Ammon's horn (tissue), 1 donor: ENCODE results near the gene PDLIM3.
"Not testable (repeated sequence)": the region's sequence is repeated elsewhere in the genome, so short reads cannot be mapped to it uniquely, and the experiment has no call there.

Source experiments
- DNase-seq: peaks from one replicate; pipeline ENCODE4 v3.0.0-alpha.2; 2016; ENCODE audit warnings: low spot score

PDLIM3 gene

DNA sequence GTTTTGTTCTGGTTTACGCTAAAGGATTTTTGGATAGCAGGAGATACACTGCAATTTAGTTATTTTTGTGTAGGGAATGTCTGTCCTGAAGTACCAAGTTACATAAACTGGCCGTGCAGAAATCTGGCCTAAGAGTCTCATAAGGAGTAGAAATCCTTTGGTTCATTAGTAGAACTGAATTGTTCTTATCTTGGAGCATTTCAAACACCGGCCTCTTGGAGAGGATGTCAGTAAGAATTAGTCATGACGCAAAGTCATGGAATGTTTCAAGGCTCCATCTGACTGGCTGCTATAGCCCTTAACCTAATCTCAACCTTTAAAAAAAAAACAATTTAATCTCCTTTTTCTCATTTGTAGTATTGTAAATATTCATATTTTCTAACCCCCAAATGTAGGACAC is 15.2 kb downstream of the PDLIM3 start:
- DNase-seq = no peak

DNA sequence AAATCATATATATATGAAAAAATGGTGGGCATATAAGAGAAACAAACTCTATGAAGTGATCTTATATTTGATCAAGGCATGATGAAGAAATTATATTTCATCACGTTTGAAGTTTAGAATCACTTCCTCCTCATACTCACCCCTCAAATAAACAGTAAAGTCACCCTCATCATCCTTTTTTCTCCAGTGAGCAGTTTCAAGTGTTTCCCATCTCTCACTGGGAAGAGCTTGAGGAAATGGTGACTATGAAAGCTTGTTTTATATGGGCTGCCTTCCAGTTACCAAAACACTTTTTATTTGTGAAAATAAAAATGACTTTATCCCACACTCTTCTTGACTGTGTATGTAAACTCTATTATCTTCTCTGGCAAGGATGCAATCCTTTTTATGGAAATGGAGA is 16.8 kb downstream of the PDLIM3 start:
- no peak for DNase-seq

DNA sequence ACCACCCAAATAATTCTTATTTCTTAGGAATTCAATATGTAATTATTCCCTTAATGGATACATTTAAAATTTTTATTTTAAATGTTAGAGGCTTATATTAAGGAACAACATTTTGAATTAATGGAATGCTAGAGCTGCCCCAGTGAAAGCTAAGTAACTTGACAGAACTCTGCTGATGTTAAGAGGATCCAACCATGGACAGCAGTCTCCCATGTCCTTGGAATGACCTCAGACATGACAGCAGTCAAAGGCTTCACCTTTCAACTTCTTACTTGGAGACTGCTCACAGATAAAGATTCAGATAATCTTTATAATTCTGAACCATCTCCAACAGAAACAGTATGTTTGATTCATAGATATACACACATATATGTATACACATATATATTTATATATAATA is 17.2 kb downstream of the PDLIM3 start:
- no peak for DNase-seq

DNA sequence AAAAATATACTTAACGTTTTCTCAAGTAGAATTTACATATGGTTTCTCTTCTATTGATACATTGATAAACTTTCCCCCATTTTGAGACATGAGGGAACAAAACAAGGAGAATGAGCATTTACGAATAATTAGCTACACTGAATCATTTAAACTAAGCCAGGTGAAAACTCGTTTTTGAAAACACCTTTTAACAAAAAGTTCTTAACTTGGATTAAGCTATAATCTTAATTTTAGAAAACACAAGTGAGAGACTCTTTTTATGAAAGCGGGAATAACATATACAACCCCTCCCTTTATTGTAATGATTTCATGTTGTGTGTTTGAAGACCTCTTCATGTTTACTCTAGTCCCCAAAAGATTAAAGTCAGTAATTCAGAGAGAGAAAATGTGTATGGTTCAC is 20.1 kb downstream of the PDLIM3 start:
- no peak for DNase-seq

DNA sequence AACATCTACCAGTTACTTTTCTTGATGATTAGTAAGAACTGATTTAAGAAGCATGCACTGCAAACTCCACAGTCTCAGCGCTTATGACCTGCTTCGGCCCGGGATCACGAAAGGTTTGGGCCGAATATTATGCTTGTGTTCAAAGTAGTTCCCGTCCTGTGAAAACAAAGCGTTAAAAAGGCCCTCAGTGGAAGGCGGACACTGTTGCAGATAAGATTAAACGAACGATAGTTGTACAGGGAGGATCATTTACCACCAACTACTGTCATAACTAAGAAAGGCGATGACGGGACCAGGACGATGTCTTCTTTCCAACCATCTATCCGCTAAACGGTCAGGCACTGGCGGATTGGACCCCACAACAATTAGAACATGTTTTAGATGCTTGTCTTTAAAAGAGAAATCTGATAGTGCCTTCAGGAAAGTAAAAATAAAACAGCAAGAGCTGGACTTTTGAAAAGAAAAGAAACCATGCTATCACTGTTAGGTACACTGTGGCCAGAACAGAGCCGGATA is 21.1 kb downstream of the PDLIM3 start:
- DNase-seq = no peak

DNA sequence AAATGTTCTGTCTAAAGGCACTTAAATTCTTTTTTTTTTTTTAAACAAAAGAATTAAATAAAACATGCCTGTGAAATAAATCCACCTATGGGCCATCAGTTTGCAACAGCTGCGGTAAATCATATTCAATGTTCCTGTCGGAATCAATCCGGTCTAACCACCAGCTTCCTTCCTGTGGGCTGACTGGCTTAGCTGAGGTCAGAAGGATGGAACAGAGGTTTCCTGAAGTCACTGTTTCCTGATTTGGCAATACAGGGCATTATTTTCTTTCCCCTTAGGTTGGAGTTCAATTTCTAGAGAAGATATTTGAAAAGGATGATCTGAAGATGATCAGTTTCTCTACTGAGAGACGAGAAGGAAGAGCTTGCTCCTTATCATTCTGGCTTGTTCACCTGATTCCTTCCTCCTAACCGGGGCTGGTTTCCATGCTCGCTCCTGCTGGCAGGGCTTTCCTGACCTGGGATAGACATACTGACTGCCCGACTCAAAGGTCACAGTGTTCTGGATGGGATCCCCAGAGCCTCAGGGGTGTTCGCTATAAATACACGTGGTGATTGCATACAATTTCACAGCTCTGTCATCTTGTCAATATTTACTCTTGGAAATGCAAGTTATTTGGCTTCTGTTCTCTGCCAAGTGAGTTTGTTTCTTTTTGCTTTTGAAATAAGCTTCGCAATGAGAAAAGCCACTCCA is 21.7 kb downstream of the PDLIM3 start:
- peak; percentile 16 for DNase-seq

DNA sequence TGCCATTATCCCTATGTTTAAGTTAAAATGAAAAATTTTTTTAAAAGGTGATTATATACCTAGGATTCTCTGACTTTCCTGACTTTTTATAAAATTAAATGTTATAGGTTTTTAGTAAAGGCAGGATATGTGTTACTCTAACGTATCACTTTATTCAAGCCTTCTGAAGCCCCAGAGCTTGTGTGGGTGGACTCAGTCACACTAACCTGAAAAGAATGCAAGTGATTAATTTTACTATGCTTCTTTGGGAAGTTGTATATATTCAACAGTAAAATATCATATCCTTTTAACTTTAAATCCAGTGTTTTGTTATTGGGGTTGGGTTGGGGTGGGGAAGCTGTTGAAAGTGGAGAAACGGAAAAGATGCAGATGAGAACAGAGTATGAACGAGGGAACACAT is 22.8 kb downstream of the PDLIM3 start:
- DNase-seq = no peak

DNA sequence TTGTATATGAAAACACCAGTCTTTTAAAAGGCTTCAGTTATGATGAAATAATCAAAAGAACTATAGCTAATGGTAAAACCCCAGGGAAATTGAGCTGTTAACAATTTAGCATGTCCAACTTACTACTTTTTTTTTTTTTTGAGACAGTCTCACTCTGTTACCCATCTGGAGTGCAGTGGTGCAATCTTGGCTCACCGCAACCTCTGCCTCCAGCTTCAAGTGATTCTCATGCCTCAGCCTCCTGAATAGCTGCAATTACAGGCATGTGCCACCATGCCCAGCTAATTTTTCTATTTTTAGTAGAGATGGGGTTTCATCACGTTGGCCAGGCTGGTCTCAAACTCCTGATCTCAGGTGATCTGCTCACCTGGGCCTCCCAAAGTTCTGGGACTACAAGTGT is 24.1 kb downstream of the PDLIM3 start:
- not testable (repeated sequence) for DNase-seq

DNA sequence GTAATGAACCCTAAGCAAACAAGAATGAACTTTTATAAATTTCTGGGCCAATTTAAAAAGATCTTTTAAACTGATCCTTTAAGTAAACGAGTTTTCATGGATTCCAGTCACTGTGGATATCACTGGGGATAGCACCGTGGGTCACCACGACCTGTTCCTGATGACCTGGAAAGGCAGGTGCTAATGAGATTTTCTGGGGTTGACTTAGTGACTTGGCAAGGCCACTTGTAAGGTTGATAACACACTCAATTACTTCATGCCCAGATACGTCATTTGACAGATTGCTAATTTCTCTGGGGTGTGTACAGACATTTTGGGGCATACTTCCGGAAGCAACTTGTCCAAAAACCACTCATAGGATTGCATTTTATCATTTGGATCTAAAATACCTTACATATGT is 24.5 kb downstream of the PDLIM3 start:
- no peak for DNase-seq

DNA sequence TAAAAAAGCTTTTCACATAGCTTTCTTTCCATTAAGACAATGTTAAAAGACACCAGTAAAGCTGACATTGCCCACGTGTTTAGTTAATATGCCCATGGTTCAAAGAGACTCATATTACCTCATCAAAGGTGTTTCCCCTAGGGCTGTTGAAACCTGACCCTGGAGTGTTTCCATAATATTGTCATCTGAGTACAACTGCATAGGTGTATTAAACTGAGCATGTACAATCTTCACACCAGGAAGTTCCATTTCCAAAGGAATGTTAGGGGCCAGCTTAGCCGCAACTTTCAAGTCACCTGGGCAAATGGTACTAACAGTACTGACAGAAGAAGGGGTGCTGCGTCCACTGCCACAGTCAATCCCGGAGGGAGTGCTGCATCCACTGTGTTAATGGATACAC is 27.1 kb downstream of the PDLIM3 start:
- DNase-seq = no peak

DNA sequence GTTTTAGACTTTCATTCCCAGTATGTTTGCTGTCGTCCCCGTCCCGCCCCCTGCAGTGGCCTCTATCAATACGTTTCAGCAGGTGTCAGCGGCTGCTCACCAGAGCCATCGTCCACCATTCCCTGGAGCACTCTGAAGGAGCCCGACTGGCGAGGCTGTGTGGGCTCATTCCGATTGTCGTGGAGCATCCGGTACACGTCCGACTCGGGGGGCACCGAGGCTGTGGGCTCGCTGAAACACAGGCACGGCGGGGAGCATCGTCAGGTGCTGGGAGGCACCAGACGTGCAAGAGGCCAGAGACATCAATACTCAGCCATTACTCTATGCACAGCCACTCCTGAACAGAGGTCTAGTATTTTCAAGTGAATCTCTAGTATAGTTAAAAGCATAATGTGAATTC is 28.9 kb downstream of the PDLIM3 start:
- no peak for DNase-seq

DNA sequence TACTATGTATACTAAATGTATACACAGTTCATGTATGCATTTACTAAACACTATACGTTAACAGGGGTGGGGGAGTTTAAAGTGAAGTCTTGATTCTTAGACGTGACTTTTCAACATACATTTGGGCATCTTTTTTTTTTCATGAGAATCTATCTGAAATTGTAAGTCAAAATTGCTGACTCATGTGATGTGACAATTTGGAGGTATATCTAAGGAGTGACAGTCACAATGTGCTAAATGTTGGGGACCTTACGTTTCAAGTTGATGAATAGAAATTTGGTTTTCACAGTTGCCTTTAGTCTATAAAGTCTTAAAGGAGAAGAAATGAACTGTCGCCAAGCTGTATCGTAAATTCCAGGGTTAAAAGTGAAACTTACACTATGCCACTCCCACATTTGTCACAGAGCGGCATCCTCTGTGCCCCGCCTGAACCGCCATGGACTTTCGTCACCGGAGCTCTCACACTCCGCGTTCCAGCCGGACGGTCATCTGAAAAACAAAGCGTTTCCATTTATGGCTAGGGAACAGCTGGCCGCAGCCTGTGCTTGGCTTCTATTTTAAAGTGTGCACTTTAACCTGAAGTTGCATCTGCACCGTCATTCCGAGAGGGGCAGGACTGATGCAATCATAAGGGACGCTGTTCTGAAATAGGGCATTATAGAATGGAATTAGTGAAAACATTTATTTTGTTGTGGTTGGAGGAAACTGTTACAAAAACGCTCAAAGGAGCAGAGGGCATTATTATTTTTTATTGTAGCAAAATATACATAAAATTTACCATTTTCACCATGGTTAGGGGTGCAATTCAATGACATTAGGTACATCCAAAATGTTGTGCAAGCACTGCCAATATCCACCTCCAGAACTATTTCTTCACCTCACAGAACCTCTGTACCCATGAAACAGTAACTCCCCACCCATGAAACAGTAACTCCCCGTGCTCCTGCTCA is 30.9 kb downstream of the PDLIM3 start:
- DNase-seq = no peak

DNA sequence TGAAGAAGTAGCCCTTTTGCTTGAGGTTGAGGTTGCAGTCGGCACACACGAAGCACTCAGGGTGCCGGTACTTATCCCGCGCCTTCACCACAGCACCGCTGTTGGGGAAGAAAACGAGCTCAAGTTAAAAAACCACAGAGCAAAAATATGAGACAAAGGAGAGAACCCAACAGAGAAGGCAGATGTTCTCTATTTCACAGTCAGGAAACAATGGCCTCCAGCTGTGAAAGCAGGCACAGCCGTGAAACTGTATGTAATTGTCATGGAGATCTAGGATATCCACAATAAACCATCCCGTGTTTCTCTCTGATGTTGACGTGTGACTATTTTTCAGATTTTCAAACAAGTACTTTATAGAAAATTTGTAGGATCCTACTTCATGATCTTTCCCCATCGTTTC is 32.9 kb downstream of the PDLIM3 start:
- DNase-seq = no peak

DNA sequence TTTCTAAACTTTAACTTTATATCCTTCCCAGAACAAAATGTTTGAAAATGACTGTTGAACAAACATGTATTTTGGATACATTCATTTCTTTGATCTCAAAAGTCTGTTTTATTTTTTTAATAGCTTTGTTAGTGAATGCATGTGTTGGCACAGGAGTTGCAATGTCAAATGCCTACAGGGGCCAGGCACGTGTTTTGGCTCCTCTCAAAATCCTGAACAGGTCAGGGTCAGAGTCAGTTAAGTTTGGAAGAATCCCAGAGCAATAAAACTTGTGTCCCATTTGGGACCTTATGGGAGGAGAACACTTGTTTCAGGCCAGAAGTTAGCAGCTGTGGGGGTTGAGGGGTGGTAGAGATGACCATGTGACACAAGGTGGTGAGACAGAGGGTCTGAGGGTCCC is 34.7 kb downstream of the PDLIM3 start:
- no peak for DNase-seq

DNA sequence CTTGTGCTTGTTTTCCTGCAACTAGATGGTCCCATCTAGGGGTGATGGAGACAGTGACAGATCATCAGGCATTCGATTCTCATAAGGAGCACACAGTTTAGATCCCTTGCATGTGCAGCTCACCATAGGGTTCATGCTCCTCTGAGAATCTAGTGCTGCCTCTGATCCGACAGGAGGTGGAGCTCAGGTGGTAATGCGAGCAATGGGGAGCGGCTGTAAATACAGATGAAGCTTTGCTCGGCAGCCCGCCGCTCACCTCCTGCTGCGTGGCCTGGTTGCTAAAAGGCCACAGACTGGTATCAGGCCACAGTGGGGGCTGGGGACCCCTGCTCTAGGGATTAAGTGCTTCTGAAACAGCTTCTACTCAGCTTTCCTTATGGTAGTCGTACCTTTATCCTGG is 35.3 kb downstream of the PDLIM3 start:
- no peak for DNase-seq

DNA sequence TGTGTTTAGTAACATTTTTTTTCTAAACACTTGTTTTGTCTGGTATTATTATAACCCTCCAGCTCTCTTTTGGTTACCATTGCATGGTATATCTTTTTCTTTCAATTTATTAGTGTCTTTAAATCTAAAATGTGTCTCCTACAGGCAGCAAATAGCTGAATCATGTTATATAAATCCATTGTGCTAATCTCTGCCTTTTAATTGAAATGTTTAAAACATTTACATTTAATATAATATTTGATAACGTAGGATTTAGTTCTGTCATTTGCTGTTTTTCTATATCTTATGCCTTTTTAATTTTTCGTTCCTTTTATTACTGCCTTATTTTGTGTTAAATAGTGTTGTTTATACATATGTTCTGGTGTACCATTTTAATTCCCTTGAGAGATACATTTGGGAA is 46.7 kb downstream of the PDLIM3 start:
- DNase-seq = no peak

DNA sequence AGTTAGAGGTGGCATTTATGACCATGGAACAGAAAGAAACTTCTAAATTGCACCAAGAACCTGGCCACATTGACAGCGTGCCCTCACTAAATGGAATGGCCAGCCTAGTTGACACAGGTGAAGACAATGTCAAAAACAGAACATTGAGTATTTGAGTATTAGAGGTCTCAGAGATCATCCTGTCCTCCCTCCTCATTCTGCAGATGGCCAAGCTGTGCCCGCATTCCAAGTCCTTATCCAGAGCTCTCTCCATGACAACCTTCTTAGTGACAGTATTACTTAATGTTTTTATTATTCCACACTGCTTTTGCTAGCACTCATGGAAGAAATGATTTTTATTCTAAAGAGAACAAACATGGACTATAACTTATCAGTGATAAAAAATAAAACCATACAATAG is 53.9 kb downstream of the PDLIM3 start:
- DNase-seq = peak; percentile 14

DNA sequence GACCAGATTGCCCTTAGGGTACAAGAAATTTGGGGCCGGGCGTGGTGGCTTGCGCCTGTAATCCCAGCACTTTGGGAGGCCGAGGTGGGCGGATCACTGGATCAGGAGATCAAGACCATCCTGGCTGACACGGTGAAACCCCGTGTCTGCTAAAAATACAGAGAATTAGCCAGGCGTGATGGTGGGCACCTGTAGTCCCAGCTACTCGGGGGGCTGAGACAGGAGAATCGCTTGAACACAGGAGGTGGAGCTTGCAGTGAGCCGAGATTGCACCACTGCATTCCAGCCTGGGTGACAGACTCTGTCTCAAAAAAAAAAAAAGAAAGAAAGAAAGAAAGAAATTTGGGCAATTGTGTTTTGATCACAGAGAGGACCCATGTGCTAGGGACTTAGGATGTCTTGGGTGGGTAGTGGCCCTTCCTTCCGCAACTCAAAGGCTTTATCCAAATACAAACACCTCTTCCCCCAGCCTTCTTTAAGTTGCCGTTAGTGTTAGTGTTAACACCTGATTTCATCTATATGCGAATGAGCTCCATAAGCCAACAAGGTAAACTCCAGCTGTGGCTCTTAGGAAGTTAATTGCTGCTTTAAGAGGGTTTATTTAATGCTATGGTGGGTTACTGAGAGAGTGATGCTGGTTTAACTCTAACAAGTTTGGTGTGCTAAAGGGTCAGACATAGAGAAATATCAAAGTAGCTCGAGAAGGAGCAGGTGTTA is 55.1 kb downstream of the PDLIM3 start:
- DNase-seq = no peak

DNA sequence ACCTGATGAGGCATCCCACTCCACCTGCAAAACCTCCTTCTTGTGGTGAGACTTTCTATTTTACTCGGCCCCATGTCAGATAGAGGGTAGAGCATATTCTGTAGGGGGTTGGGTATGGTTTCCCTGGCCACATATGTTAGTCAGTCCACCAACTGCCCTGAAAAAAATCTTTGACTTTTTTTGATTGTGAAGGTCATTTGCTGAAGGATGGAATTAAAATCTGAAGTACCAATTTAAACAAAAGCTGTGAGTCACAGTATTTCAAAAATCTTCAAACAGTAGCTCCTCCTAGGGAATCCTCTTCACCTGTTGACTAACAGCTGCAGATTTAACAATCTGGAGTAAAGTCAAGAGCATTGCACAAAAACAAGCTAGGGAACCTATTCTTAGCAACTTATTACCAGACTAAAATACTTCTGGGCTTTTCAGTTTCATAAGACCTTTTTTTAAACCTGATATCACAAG is 55.8 kb downstream of the PDLIM3 start:
- DNase-seq = no peak

DNA sequence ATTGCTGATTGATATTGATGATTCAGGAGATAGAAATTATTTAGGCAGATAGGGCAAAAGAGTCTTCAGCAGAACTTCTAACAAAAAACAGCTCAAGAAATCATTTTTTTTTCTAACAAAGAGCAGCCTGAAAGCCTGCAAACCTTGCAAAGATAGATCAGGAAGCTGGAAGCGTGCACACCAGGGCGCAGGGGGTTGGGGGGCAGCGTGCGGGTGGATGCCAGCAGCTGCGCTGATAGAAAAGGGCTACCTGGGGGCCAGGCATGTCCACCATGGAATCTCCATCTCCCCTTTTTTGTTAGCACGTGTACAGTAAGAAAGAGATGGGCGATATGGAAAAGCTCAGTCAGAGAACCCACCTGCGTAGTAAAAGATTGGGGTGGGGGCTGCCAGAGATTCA is 62.1 kb downstream of the PDLIM3 start:
- DNase-seq = no peak

DNA sequence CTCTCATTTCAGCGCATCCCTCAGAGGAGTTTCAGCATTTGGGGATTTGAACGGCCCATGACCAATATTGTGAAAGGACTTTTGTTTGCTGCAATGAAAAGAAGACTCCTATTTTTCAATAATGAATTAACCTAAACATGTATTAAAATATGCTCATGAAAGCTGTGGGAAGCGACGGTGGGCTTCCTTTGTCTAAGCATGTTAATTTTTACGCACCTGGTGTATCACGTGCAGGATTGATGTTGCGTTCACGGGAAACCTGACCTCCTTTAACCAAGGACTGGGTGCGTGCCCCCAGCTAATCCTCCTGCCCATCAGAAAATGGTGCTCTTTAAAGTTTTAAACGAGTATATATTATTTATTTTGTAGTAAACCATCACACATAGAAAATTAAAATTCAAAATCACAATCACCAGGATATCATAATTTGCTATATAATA is 63.2 kb downstream of the PDLIM3 start:
- DNase-seq = no peak
